A549 (cell line): ENCODE results near the gene FGD4.

Source experiments
- ATOH8 ChIP-seq: fragments of 250-450 bp; sonication (Bioruptor Pico); IDR thresholded peaks from 2 replicates; pipeline ENCODE4 v1.5.0; 2020; ENCODE audit warnings: low read depth, mild to moderate bottlenecking, moderate library complexity
- CTCF ChIP-seq: fragments of >200 bp; sonication (Bioruptor Twin); formaldehyde crosslinking; IDR thresholded peaks from 3 replicates; pipeline ENCODE4 v1.5.1; 2016
- HDAC2 ChIP-seq: fragments of 200-600 bp; sonication (generic); IDR thresholded peaks from 2 replicates; pipeline ENCODE4 v1.6.1; 2016
- HMGXB4 ChIP-seq: fragments of 250-450 bp; sonication (Bioruptor Pico); IDR thresholded peaks from 2 replicates; pipeline ENCODE4 v1.5.0; 2021; ENCODE audit warnings: mild to moderate bottlenecking, moderate library complexity, borderline replicate concordance
- HOXB5 ChIP-seq: fragments of 250-450 bp; sonication (Bioruptor Pico); IDR thresholded peaks from 2 replicates; pipeline ENCODE4 v1.5.0; 2020; ENCODE audit warnings: mild to moderate bottlenecking, moderate library complexity
- MAFK ChIP-seq: fragments of 450-650 bp; IDR thresholded peaks from 2 replicates; pipeline ENCODE4 v1.6.1; 2014; ENCODE audit not compliant: partially characterized antibody
- POLR2A ChIP-seq: IDR thresholded peaks from 2 replicates; pipeline ENCODE4 v1.6.1; 2012; ENCODE audit warnings: mild to moderate bottlenecking, low read length
- REST ChIP-seq: fragments of 200-600 bp; sonication (generic); IDR thresholded peaks from 2 replicates; pipeline ENCODE4 v1.6.1; 2016; ENCODE audit warnings: antibody characterized with exemption, mild to moderate bottlenecking, moderate library complexity
- TP53 ChIP-seq: fragments of 250-450 bp; sonication (Bioruptor Pico); IDR thresholded peaks from 2 replicates; pipeline ENCODE4 v1.5.0; 2021; ENCODE audit warnings: mild to moderate bottlenecking, moderate library complexity
- USF2 ChIP-seq: fragments of 450-650 bp; IDR thresholded peaks from 2 replicates; pipeline ENCODE4 v1.6.1; 2014; ENCODE audit warnings: antibody characterized with exemption

GRCh38 chr12:32443491-32443890 lies 44.1 kb downstream of the FGD4 start:
- TF ChIP-seq TP53 (CRISPR knock-in tag) (no peak), REST (no peak), CTCF (no peak), HOXB5 (no peak), HMGXB4 (no peak), ATOH8 (CRISPR knock-in tag) (no peak), HDAC2 (no peak), USF2 (no peak), MAFK (no peak), POLR2A (no peak)
